A204.1 (cell line): ENCODE data around the gene ABI1.

Experiments used
- FAIRE-seq: peaks from 2 replicates; lab custom pipeline; 2012; peaks lifted over from hg19 to GRCh38; lab: Jason Lieb, UNC

Gene ABI1

DNA sequence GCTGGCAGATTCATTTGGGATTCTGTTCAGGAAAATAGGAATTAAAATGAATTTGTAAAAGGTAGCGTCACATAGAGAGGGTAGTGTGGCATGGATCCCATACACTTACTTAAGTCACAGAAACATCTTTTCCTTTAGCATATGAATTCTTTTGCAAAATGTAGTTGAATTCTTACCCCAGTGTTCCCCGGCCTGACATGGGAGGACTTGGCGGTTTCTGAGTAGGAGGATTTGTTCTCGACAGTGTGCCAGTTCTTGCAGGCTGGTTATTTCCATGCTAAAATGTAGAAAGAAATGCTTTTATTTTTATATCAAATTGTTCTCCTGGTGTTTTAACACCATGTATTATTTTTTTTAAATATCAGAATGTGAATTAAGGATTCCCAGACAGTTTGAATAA lies 90.7 kb downstream of the ABI1 start:
- FAIRE-seq: no peak

DNA sequence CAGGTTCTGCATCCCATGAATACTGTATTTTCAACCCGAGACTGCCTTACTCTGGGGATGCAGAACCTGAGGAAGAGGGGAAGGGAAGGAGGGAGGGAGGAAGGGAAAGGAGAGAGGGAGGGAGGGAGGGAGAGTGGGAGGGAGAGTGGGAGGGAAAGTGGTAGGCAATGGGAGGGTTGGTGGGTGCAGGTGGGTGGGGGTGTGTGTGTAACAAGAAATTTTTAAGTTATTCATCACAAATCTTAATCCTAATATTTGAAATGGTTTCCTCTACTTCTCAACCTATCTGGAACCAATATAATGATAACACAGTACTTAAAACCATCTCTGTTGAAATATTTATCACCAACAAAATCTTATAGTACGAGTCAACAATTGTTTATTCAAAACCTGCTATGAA lies 95.2 kb downstream of the ABI1 start:
- FAIRE-seq: no peak

DNA sequence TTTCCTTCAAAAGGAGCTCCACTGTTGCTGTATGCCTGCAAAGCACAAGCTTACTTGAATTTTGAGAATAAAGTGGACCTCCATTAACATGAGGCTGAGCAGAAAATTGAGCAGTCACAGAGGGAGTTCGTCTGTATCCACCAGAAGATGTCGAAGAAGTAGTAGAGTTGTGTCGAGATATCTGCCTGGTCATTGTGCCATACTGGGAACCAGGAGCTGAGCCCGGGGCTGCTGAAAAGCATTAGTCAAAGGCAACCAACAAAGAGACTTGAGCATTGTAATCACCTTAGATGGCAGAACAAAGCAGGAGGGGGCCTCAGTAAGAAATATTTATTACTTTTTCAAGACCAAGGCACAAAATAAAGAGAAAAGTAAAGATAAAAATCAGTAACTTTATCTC lies 101.8 kb downstream of the ABI1 start:
- FAIRE-seq: no peak

DNA sequence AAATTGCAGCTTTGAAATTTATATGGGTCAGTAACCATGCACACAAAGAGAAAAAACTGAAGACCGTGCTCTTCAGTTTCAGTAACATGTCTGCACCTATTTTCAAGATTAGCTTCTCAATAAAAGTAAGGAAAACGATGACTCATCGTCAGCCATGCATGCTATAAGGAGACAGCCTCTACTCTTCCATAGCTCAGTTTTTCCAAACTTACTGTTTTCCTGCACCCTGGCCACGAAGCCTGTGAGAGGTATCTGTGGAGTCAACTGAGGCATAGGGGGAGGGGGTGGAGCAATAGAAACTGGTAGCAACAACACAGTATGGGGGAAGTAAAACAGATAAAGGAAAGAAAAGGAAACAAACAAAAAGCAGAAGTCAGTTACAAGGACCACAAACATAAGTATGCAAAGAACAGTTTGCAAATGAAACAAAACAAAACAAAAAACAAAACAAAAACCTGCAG lies 105.3 kb downstream of the ABI1 start:
- no peak for FAIRE-seq

DNA sequence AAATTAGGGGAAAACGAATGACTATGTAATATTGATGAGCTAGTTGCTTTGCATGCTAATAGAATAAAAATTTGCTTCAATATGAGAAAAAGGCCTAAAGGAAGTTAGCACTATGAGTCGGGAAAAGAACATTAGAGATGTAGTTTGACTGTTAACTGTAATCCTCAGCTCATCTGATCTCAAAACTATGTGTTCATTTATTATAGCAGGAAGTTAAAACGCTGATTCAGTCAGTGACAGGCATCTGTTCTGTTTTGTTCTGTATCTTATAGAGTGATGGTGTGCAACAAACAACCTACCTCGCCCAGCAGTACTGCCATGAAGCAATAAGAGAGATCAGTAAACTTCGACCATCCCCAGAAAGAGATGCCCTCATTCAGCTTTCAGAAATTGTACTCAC lies 114.7 kb downstream of the ABI1 start:
- FAIRE-seq: no peak

DNA sequence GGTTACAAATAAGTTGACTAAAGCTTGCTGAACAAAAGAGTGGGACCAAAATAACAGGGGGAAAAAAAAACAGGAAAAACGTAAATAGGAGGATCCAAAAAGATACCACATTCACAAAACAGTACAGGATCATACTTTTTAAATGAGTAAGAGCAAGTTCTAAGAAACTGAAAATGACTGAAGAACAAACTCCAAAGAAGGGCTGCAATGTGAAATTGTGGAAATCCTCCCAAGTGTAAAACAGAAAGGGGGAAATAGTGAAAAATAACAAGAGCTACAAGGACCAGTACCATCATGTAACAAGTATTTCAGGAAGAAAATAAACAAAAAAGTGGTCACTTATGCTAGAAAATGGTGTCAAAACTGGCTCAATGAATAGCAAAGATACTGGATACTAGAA lies 116.9 kb downstream of the ABI1 start:
- no peak for FAIRE-seq

DNA sequence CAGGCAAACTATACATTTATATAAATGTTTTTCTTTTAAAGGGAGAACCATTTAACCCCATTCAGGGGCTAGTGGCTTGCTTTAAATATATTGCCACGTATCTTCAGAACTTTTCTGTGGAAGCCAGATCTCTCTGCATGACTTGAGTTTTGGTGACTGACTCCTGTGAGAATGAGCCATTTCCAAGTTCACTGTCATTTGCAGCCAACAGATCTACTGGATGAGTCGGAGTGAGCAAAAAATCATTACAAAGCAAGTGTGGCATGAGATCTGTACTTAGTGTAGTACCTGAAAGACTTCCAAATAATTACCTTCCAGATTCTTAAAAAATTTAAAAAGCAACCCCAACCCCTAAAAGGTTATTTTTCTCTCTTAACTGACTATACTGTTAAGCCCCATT lies 117.7 kb downstream of the ABI1 start:
- no peak for FAIRE-seq

DNA sequence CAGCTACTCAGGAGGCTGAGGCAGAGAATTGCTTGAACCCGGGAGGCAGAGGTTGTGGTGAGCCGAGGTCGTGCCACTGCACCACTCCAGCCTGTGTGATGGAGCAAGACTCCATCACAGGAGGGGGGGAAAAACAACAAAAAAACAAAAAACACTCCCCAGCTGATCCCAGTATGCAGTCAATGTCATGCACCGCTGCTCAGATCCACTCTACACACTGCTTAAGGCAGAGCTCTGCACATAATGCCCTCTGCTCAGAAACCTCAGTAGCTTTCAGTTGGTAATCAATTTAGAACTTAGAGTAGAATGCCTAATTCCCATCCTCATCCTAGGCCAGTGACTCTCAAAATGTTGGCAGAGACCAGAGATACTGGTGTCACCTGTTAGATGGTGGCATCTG lies 119.4 kb downstream of the ABI1 start:
- FAIRE-seq: no peak

DNA sequence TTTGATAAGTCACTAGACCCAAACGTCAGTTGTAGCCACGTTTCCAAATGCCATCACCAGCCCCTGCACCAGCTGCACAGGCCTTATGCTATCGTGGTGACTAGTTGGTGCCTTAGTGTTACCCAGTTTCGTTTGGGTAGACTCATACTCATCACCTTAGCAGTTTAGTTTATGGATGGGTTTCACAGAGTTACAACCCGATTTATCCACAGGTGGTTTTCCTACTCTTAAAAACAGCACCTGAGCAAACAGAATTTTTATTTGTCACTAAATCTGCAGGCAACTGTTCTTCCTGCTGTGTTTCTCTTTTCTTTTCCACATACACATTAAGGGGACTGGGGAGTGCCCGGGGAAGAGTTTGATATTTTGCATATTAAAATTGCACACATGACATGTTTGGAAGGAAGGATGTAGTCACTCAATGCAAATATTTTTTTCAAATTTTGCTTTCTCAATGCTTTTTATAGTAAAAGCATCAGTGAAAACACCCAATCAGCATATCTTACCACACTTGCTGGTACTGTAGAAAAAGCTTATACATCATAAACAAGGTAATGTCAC lies 121.6 kb downstream of the ABI1 start:
- no peak for FAIRE-seq

DNA sequence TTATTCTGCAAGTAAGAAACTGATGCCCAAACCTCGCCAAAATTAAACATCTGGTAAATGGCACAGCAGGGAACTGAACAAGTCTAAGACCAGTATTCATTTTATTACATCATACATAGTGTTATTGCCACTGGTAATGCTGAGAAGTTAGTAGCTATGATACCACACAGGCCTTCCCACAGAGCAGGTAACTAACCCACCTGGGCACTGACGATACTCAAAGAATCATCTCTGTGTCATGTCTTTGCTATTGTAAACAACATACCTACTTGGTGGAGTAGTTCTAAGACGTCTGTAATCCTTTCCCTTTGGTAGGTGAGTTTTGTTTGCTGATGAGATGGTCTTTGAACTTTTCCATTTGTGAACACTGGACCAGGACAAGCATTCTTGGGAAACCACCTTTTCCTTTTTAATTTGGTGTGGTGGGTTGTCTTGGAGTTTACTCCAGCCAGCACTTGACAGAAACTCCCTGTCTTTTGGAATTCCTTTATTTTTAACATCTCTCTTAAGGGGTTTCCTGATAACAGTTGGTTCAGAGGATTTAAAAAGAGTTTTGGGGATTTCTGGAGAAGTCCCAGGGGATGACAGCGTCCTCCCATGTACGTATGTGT lies 122.4 kb downstream of the ABI1 start:
- FAIRE-seq: no peak

DNA sequence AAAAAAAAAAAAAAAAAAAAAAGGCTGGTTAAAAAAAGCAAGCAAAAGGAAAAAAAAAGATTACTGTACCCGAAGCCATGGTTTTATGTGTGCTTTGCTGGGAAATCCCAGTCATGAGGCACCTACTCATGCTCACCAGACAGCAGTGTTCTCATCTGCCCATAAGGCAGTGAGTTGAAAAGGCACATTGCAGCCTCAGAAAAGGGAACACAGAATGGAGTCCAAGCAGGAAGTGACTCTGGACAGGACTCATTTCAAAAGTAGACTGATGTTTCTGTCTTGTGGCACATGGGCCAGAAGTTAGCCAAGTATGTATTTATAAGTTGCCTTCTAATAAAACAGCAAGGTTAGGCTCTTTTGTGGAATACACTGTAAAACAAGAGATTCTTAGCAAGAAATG lies 123.0 kb downstream of the ABI1 start:
- FAIRE-seq: no peak

DNA sequence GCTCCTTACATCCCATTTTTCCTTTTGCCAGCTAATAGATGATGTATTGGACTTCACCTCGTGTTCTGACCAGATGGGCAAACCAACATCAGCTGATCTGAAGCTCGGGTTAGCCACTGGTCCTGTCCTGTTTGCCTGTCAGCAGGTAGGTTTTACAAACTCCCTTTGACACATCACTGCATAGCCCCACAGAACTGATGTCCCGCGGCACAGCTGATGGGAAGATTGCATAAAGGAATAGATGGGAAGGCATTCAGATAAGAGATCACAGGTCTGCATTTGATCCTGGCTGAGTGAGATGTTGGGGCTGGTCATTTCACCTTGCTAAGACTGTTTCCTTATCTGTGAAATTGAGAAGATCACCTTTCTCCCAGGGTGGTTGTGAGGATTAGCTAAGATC lies 125.3 kb downstream of the ABI1 start:
- no peak for FAIRE-seq

DNA sequence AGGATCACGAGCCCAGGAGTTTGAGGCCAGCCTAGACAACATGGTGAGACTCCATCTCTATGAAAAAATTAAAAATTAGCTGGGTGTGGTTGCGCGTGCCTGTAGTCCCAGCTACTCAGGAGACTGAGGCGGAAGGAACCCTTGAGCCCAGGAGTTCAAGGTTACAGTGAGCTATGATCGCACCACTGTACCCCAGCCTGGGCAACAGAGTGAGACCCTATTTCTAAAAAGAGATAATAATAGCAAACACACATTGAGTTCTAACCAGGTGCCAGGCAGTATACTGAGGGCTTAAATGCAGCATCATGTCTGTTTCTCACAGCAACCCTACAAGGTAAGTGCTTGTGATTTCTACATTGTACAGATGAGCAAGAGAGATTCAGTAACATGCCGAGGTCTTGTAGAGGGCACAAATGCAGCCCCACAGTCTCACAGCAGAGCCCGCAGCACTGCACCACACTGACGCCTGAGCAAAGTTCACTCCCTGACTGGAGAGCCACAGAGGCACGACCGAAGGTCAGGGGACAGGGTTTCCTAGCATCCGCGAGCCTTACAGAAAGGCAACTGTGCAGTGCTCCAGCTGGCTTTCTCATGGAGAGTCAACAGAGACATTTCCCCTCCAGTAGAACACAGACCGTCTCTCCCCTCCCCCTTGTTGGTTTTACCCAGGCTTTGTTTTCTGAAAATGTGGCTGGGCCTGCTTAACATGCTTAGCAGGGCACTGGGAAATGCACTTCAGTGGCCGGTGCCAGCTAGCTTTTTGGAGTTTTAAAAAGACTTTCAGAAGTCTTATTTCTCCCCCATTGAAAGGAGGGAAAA lies 126.8 kb downstream of the ABI1 start:
- no peak for FAIRE-seq

DNA sequence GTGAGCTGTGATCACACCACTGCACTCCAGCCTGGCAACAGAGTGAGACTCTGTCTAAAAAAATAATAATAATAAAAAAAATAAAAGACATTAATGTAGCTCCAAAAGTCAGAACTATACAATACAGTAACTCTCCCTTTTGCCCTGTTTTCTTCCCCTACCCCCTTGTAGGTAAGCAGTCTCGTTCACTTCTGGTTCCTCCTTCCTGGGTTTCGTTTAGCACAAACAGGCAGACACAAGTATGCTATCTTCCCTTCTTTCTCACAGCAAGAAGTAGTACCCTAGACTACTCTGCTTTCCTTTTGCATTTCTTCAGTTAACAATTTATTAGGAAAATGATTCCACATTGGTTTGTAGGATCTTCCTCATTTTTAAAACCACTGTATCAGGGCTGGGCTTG lies 130.2 kb downstream of the ABI1 start:
- no peak for FAIRE-seq

DNA sequence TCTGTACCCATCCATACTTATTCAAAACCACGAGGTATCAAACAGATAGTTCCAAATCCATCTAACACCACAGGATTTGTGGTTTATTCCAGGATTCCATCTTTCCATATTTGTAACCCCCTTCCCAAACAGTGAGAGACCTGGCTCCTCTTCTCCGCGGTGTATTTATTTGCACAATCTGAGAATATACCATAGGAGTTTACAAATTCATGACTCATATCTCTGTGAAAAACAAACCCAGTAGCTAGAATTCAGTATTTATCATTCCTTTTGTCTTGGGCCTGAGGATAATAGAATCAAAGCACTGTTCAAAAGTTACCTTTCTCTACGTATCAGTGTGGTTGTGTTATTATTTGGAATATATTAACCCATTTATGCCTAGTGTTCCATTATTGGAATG lies 131.4 kb downstream of the ABI1 start:
- no peak for FAIRE-seq

DNA sequence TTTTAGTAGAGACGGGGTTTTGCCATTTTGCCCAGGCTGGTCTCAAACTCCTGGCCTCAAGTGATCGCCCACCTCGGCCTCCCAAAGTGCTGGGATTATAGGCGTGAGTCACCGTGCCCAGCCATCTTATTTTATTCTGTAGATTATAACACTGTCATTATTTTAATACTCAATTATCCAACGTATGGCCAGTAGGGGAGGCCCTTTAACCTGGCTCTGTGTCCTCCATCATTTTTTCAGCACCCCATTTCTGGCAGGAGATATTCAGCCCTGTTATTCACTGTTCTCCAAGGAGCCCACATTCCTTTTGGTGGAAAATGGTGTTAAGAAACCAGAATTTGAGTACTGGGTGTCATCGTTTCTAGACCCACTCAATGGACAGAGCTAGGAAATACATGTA lies 131.8 kb downstream of the ABI1 start:
- no peak for FAIRE-seq

DNA sequence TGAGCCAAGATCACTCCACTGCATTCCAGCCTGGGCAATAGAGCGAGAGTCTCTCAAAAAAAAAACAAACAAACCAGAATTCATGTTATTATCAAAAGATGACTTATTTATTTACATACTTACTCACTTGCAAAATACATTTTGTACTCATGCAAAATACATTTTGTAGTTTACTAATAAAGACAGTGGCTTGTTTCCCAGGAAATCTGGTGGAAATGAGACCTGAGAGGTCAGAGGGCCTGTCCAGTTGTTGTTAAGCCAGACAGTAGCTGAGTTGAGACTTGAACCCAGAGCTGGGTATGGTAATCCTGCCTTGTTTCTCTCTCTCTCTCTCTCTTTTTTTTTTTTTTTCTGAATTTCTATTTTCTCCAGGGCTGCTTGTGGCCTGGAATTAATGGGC lies 133.8 kb downstream of the ABI1 start:
- FAIRE-seq: no peak

DNA sequence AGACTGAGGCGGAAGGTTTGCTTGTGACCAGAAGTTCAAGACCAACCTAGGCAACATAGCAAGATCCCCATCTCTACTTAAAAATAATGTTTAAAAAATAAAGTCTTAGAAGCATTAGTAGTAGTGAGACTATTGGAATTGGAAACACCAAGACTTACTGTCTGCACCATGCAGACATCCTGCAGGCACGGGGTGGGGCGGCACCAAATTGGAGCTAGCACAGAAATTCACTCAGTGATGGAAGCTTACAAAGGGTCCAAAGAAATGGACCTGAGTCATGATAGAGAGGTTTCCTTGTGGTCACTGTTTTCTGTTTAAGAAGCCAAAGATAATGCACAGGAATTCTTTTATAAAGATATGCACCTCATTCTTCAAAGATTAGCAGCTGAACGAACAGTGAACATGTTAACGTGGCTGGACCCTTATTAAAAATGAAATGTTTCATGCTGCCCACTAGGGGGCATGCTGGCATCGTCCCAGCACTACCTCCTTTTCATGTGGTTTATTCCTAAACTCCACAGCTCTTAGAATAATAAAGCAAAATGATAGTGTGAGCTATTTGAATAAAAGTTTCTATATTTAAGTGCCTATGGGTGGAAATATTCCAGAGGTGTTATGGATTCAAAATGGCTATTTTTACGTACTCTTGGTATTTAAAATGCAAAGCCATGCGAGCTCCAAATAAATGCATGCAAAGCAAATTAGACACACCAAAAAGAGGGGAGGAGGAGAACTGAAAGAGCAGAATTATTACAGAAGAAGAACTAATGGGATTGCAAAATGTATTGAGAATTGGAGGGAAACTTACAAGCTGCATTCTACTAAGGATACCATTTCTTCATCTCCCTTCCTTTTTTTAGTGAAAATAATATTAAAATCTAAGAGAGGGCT lies 134.7 kb downstream of the ABI1 start:
- FAIRE-seq: peak; percentile 91

DNA sequence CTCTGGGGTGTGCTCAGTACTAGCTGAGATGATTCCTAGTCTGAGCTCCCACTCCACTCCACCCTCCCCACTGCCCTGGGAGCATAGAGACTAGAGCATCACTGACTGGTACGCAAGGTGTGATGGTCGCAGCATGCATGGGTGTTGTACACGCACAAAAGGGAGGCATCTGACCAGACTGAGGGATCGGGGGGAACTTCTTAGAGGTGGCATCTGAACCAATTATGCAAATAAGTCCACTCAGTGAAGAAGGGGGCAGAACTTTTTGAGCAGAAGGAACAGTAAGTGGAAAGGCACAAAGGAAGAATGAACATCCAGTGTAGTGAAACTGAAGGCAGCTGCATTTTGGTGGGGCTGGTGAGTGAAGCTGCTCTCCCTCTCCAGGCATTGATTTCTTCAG lies 137.7 kb downstream of the ABI1 start:
- no peak for FAIRE-seq

DNA sequence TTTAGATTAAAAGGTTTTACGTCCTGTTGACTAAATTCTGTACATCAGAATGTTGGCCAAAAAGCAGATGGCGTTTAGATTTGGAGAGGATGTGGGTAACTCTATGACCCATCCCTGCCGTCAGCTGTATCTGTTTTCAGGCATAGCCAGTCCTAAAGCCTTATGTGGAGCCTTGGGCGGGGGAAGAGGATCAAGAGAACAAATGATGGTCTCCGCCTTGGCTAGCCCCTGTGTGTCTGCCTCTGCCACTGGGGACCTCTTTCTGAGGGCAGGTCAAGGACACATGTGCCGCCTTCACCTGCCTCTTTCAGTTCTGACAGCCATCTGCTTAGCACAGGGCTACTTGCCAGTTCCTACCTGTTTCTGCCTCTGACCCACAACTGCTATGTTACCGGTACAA lies 139.2 kb downstream of the ABI1 start:
- FAIRE-seq: no peak

DNA sequence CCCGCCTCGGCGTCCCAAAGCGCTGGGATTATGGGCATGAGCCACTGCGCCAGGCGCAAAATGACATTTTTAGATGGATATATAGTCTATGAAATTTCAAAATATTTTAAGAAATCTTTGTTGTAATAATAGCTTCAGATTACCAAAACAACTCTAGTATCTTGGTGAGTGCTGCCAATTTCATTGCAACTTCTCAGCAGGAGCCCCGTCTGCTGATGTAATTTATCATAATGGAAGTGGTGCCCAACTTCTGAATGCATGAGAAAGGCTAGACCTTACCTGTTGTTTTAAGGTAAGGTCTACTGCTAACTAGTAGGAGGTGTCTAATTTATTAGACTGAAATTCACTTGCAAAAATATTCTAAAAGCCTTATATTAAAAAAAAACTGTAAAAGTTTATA lies 143.3 kb downstream of the ABI1 start:
- no peak for FAIRE-seq

DNA sequence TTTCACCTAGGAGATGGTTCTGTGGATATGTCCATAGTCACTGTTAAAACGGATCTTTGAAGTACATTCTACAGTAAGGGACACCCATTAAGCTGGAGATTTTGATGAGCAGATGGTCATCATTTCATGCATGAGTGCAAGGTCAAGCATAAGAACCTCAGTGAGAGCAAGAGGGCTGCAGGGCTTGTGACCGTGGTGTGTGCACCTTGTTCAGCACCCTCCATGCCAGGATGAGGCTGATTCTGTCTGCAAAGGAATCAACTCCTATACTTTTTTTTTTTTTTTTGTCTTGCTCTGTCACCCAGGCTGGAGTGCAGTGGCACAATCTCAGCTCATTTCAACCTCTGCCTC lies 145.6 kb downstream of the ABI1 start:
- no peak for FAIRE-seq
